IMR-90 (cell line): ENCODE measurements around the gene MID1.

ENCODE experiments used
- CEBPB ChIP-seq: IDR thresholded peaks from 2 replicates; pipeline ENCODE4 v1.6.1; 2012; ENCODE audit warnings: low read depth, low read length, improper control_type of control experiment
- CHD1 ChIP-seq: IDR thresholded peaks from 2 replicates; pipeline ENCODE4 v1.6.1; 2012; ENCODE audit warnings: low read depth, low read length, improper control_type of control experiment
- RAD21 ChIP-seq: IDR thresholded peaks from 2 replicates; pipeline ENCODE4 v1.6.1; 2012; ENCODE audit warnings: low read length, improper control_type of control experiment
- TF ChIP-seq, protein P1 (sequence below): conservative IDR thresholded peaks from 2 replicates; pipeline ENCODE4 v1.5.1; 2012; ENCODE audit warnings: mild to moderate bottlenecking, low read depth, low read length, improper control_type of control experiment

- peak; percentile 89 for TF ChIP-seq CEBPB
- TF ChIP-seq CHD1 = no peak
- TF ChIP-seq, protein P1, sequence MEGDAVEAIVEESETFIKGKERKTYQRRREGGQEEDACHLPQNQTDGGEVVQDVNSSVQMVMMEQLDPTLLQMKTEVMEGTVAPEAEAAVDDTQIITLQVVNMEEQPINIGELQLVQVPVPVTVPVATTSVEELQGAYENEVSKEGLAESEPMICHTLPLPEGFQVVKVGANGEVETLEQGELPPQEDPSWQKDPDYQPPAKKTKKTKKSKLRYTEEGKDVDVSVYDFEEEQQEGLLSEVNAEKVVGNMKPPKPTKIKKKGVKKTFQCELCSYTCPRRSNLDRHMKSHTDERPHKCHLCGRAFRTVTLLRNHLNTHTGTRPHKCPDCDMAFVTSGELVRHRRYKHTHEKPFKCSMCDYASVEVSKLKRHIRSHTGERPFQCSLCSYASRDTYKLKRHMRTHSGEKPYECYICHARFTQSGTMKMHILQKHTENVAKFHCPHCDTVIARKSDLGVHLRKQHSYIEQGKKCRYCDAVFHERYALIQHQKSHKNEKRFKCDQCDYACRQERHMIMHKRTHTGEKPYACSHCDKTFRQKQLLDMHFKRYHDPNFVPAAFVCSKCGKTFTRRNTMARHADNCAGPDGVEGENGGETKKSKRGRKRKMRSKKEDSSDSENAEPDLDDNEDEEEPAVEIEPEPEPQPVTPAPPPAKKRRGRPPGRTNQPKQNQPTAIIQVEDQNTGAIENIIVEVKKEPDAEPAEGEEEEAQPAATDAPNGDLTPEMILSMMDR = no peak
- TF ChIP-seq RAD21 = no peak
Measured at GRCh38 chrX:10529344-10529743, 91.0 kb downstream of the MID1 start.
